HCT116 (cell line): Measurements from ENCODE around the gene NXT1. TPM values are rescaled to one million over a fixed set of nuclear protein-coding genes. Genes with fewer than 3 reads are reported as not detected.

Source experiments
- ATAC-seq: fragments of 200-7000 bp; cut with Tn5 transposase; 2 replicates; pipeline ENCODE4 v1.9.1; 2020; ENCODE audit warnings: mild to moderate bottlenecking, moderate library complexity
- BruUV-seq: library from RNA; stranded (reverse); fragments of 400-500 nt; replicated peaks from 2 replicates; lab custom pipeline; 2021; lab: Mats Ljungman, UMichigan
- CTCF ChIA-PET: fragments of 300-600 bp; sonication (Branson Sonifier 250); formaldehyde crosslinking; loops from one replicate; lab custom pipeline; 2021; ENCODE audit warnings: antibody characterized with exemption; lab: Charles Lee
- POLR2A ChIA-PET: fragments of 300-600, 350-600 bp; sonication (Branson Sonifier 250); formaldehyde crosslinking; loops from one replicate; lab custom pipeline; 2021; ENCODE audit warnings: antibody characterized with exemption; lab: Charles Lee
- RAD21 ChIA-PET, 2 experiments: fragments of 300-600 bp; sonication (Branson Sonifier 250); formaldehyde crosslinking; loops; one replicate each; lab custom pipeline; 2023; ENCODE audit warnings: low total read pairs in 2 of 2; ENCODE audit not compliant: uncharacterized antibody in 2 of 2, unreplicated experiment in 2 of 2, low non-redundant PET in 1 of 2; lab: Charles Lee
- DNase-seq: peaks from one replicate; pipeline ENCODE4 v3.0.0-alpha.2; 2010; ENCODE audit warnings: low read depth, low spot score
- H2AFZ ChIP-seq: fragments of 200-600 bp; shearing (Covaris generic), sonication (generic); 2 replicates; pipeline ENCODE4 v1.6.1; 2017; ENCODE audit warnings: low read depth, mixed run types, mixed read lengths, antibody characterized with exemption, low read length; ENCODE audit not compliant: poor library complexity, severe bottlenecking
- H3K27ac ChIP-seq: 2 replicates; pipeline ENCODE4 v1.5.1; 2012; ENCODE audit warnings: low read depth, low read length
- H3K27me3 ChIP-seq: fragments of 200-600 bp; sonication (generic); 2 replicates; pipeline ENCODE4 v1.6.1; 2016; ENCODE audit warnings: mixed run types, low read length, mixed read lengths; ENCODE audit not compliant: insufficient read depth
- H3K36me3 ChIP-seq, 2 experiments: fragments of 200-500 bp in 1 of 2; fragments of 200-600 bp in 1 of 2; sonication (Bioruptor generic) in 1 of 2; sonication (generic) in 1 of 2; 2 replicates each; pipeline versions ENCODE4 v1.5.1 to v1.6.1; 2014 to 2016; ENCODE audit warnings: low read length in 2 of 2, inconsistent platforms in 1 of 2, mixed read lengths in 1 of 2, mixed run types in 1 of 2; ENCODE audit not compliant: insufficient read depth in 2 of 2, control insufficient read depth in 1 of 2
- H3K4me1 ChIP-seq, 2 experiments: fragments of 200-600 bp in 1 of 2; sonication (generic) in 1 of 2; 2 replicates each; pipeline versions ENCODE4 v1.5.1 to v1.6.1; 2012 to 2017; ENCODE audit warnings: low read length in 2 of 2, inconsistent platforms in 1 of 2, mild to moderate bottlenecking in 1 of 2, mixed read lengths in 1 of 2, mixed run types in 1 of 2, moderate library complexity in 1 of 2; ENCODE audit not compliant: insufficient read depth in 2 of 2, control insufficient read depth in 1 of 2
- H3K4me2 ChIP-seq: fragments of 200-600 bp; sonication (generic); 2 replicates; pipeline ENCODE4 v1.6.1; 2017; ENCODE audit warnings: mixed run types, low read length, mixed read lengths
- H3K4me3 ChIP-seq, 2 experiments: fragments of 200-600 bp in 1 of 2; sonication (generic) in 1 of 2; replicated peaks in 1 of 2; 2 replicates each; pipeline ENCODE4 v1.5.1; 2011 to 2016; ENCODE audit warnings: low read length in 2 of 2, control low read depth in 1 of 2, low read depth in 1 of 2, mild to moderate bottlenecking in 1 of 2, mixed read lengths in 1 of 2, mixed run types in 1 of 2
- H3K79me2 ChIP-seq: fragments of 200-600 bp; sonication (generic); 2 replicates; pipeline ENCODE4 v1.6.1; 2017; ENCODE audit warnings: mild to moderate bottlenecking, mixed run types, low read length, moderate library complexity, mixed read lengths; ENCODE audit not compliant: insufficient read depth
- H3K9ac ChIP-seq: fragments of 200-600 bp; sonication (generic); 2 replicates; pipeline ENCODE4 v1.6.1; 2016; ENCODE audit warnings: low read length, mixed read lengths
- H3K9me2 ChIP-seq: fragments of 200-600 bp; sonication (generic), shearing (Covaris generic); 2 replicates; pipeline ENCODE4 v1.6.1; 2017; ENCODE audit warnings: mixed run types, mild to moderate bottlenecking, moderate library complexity; ENCODE audit not compliant: insufficient read depth
- H3K9me3 ChIP-seq, 2 experiments: fragments of 200-500 bp in 1 of 2; fragments of 200-600 bp in 1 of 2; sonication (Bioruptor generic) in 1 of 2; sonication (generic) in 1 of 2; 2 replicates each; pipeline ENCODE4 v1.6.1; 2014 to 2017; ENCODE audit warnings: low read length in 2 of 2, mixed read lengths in 2 of 2, inconsistent platforms in 1 of 2, low read depth in 1 of 2, mild to moderate bottlenecking in 1 of 2, mixed run types in 1 of 2, moderate library complexity in 1 of 2; ENCODE audit not compliant: control insufficient read depth in 1 of 2, insufficient read depth in 1 of 2
- H4K20me1 ChIP-seq: fragments of 200-600 bp; sonication (generic), shearing (Covaris generic); 2 replicates; pipeline ENCODE4 v1.6.1; 2017; ENCODE audit warnings: mixed run types, mild to moderate bottlenecking, moderate library complexity; ENCODE audit not compliant: insufficient read depth
- CEBPB ChIP-seq: IDR thresholded peaks from 2 replicates; pipeline ENCODE4 v1.6.1; 2012; ENCODE audit warnings: low read depth
- EZH2phosphoT487 ChIP-seq: fragments of 200-600 bp; IDR thresholded peaks from 2 replicates; pipeline ENCODE4 v1.6.1; 2018; ENCODE audit warnings: antibody characterized with exemption, borderline replicate concordance
- JUND ChIP-seq: IDR thresholded peaks from 2 replicates; pipeline ENCODE4 v1.6.1; 2012
- POLR2A ChIP-seq: IDR thresholded peaks from 2 replicates; pipeline ENCODE4 v1.7.0; 2011; ENCODE audit warnings: borderline replicate concordance; ENCODE audit not compliant: insufficient read depth, insufficient read length; ENCODE audit errors: extremely low read depth
- POLR2AphosphoS5 ChIP-seq: IDR thresholded peaks from 2 replicates; pipeline ENCODE4 v1.6.1; 2011; ENCODE audit warnings: mild to moderate bottlenecking, low read depth, low read length, moderate library complexity
- REST ChIP-seq: IDR thresholded peaks from 2 replicates; pipeline ENCODE4 v1.6.1; 2012; ENCODE audit warnings: low read depth
- intact Hi-C: fragments of 100-400 bp; cut with micrococcal nuclease; formaldehyde crosslinking; loops from 2 replicates; pipeline ENCODE4 v1.10.0; 2022
- total RNA-seq: library from RNA; stranded (reverse); gene quantifications from one replicate; pipeline ENCODE4 v1.2.1, GENCODE V29; 2021; ENCODE audit not compliant: unreplicated experiment
- TF ChIP-seq, protein P1 (sequence below), 3 experiments: fragments of 200-600 bp in 1 of 3; sonication (generic) in 1 of 3; IDR thresholded peaks in 2 of 3; conservative IDR thresholded peaks in 1 of 3; 2 replicates each; pipeline ENCODE4 v1.5.1; 2012 to 2017; ENCODE audit warnings: low read depth in 2 of 3, low read length in 2 of 3, antibody characterized with exemption in 1 of 3, borderline replicate concordance in 1 of 3, control low read depth in 1 of 3, mild to moderate bottlenecking in 1 of 3, mixed read lengths in 1 of 3, mixed run types in 1 of 3, moderate library complexity in 1 of 3; ENCODE audit not compliant: insufficient read depth in 1 of 3
- TF ChIP-seq, protein P2 (sequence below): IDR thresholded peaks from 2 replicates; pipeline ENCODE4 v1.6.1; 2011; ENCODE audit warnings: mild to moderate bottlenecking, low read length, moderate library complexity; ENCODE audit not compliant: insufficient replicate concordance; ENCODE audit errors: extremely low read depth

The NXT1 gene
- total RNA-seq, 1 experiment from 2014 or later: 29.9 TPM

DNA sequence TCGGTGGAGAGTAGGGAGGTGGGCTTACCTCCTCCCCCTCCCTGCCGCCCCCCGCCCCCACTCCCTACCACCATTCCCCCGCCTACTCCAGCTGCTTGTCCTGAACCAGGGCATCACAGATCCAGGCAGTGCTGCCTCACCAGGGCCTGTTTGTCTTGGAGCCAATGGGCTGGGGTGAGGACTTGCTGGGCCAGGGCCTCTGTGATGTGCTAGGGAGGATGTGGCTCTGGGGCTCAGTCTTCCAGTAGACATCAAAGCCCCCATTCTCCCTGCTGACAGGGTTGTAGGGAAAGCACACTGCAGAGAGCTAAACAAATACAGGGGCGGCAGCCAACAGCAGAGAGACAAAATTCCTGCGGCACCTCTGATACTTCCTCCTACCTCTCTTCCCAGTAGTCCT lies 48.2 kb upstream of the NXT1 start:
- DNase-seq (no peak), ATAC-seq (no peak)
- no peaks in the 10 kb centered on the region for H3K79me2 ChIP-seq
- no peak overlapping the region for H3K9ac ChIP-seq
- H3K36me3 ChIP-seq: no peaks in the 10 kb centered on the region
- no peaks in the 10 kb centered on the region for H3K4me1 ChIP-seq
- BruUV-seq: no TSS peak
- TF ChIP-seq JUND (no peak), POLR2AphosphoS5 (no peak), REST (no peak), EZH2phosphoT487 (no peak), POLR2A (no peak), CEBPB (no peak)
- TF ChIP-seq, protein P1, sequence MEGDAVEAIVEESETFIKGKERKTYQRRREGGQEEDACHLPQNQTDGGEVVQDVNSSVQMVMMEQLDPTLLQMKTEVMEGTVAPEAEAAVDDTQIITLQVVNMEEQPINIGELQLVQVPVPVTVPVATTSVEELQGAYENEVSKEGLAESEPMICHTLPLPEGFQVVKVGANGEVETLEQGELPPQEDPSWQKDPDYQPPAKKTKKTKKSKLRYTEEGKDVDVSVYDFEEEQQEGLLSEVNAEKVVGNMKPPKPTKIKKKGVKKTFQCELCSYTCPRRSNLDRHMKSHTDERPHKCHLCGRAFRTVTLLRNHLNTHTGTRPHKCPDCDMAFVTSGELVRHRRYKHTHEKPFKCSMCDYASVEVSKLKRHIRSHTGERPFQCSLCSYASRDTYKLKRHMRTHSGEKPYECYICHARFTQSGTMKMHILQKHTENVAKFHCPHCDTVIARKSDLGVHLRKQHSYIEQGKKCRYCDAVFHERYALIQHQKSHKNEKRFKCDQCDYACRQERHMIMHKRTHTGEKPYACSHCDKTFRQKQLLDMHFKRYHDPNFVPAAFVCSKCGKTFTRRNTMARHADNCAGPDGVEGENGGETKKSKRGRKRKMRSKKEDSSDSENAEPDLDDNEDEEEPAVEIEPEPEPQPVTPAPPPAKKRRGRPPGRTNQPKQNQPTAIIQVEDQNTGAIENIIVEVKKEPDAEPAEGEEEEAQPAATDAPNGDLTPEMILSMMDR (IDR thresholded peaks at IDR 0.05 in 2 of 3, conservative IDR thresholded peaks at IDR 0.05 in 1 of 3; ENCODE audit: borderline replicate concordance in 1 of 3, insufficient read depth in 1 of 3, low read depth in 2 of 3, low read length in 2 of 3): no peak
- TF ChIP-seq, protein P2, sequence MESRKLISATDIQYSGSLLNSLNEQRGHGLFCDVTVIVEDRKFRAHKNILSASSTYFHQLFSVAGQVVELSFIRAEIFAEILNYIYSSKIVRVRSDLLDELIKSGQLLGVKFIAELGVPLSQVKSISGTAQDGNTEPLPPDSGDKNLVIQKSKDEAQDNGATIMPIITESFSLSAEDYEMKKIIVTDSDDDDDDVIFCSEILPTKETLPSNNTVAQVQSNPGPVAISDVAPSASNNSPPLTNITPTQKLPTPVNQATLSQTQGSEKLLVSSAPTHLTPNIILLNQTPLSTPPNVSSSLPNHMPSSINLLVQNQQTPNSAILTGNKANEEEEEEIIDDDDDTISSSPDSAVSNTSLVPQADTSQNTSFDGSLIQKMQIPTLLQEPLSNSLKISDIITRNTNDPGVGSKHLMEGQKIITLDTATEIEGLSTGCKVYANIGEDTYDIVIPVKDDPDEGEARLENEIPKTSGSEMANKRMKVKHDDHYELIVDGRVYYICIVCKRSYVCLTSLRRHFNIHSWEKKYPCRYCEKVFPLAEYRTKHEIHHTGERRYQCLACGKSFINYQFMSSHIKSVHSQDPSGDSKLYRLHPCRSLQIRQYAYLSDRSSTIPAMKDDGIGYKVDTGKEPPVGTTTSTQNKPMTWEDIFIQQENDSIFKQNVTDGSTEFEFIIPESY: no peak
- H3K9me3 ChIP-seq: no peaks in the 10 kb centered on the region
- no peaks in the 10 kb centered on the region for H4K20me1 ChIP-seq
- ChIA-PET POLR2A (no interaction called here), RAD21 (no interaction called here), CTCF (no interaction called here)
- H3K27me3 ChIP-seq: peaks cover 45% of the 10 kb centered on the region
- H3K9me2 ChIP-seq: no peaks in the 10 kb centered on the region
- H3K4me2 ChIP-seq: no peak overlapping the region
- no peak overlapping the region for H3K4me3 ChIP-seq
- no peak overlapping the region for H3K27ac ChIP-seq
- no peak overlapping the region for H2AFZ ChIP-seq
- intact Hi-C loops: no loop called here
